A549 treated with GW870086 at 1 μM for 4 hours (cell line): ENCODE results near the gene NGF. TPM values are rescaled to one million over a fixed set of nuclear protein-coding genes. Genes with fewer than 3 reads are reported as not detected.

Source experiments
- total RNA-seq: library from RNA; stranded (reverse); fragments of 200-300 nt; extraction: Qiagen RNA extraction; gene quantifications from 5 replicates; pipeline ENCODE4 v1.2.3, GENCODE V29; 2022; ENCODE audit warnings: low read depth

Gene NGF
- total RNA-seq, result 0.93 to 1.4 TPM (median 1.2 TPM) in 5 replicates

GRCh38 chr1:115337633-115338456, at the start of gene NGF:
Gene NGF, minus strand, starts transcription at chr1:115338249. Its CDS starts 51,454 bp downstream, at chr1:115286795.

Other genes with a start within 250 kb of the NGF start
- gene TSPAN2, start 248.7 kb downstream of the NGF start, total RNA-seq, result 0.54 to 1.6 TPM (median 0.89 TPM) in 5 replicates